NCI-H1105 treated with DMSO at 0.1 percent for 48 hours (cell line): ENCODE measurements around the gene CTNNBIP1.

Experiments
- DNase-seq: peaks from one replicate; lab custom pipeline; 2025; lab: John Stamatoyannopoulos, UW

The CTNNBIP1 gene

GRCh38 chr1:9877962-9878361, 32.1 kb downstream of the CTNNBIP1 start:
- no peak for DNase-seq

DNA sequence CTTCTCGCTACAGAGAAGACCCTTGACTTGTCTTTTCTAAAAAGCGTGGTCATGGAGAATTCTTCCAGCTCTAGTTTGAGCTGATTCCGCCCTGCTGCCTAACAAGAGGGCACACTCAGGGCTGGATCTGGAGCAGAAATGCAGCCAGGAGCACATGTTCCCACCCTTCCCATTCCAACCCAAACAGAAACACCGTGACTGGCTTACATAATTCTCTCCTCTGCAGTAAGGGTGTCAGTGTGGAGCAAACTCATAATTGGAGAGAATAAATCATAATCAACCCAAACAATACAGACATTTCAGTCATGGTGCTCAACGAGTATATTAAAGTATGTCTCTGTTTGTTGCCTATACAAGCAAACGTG, 34.5 kb downstream of the CTNNBIP1 start:
- DNase-seq: no peak

DNA sequence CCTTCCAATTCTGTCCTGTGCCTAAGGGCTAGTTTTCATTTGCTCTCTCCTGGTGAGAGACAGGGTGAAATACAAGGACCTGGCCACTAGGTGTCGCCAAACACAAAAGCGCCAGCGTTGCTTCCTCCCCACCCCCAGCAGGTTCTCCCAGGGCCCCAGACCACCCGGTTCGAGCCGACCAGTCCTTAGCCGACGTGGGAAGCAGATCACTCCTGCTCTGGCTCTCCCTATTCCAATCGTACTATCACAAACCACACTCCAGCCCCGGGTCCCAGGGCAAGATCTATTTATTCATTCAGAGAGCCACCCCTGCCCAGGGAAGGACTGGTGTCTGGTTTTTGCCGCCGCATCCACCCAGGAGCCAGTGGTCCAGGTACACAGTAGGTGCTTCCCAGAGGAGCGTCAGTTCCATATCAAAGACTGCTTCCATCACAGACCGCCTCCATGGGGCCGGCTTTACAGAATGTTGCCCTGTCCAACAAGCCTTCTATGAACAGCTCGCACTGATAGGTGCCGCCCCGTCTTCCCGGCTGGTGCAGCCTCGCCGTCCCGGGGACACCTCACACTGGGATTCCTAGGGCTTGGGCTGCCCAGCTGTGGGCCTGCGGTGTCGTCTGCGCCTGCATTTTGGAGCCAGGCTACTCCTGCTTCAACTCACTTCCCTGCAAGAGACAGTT, 35.0 kb downstream of the CTNNBIP1 start:
- DNase-seq: peak; percentile 74

GRCh38 chr1:9874412-9874811, 35.7 kb downstream of the CTNNBIP1 start:
- no peak for DNase-seq

- DNase-seq: no peak
These were observed 36.1 kb downstream of the CTNNBIP1 start for GRCh38 chr1:9873992-9874391.

- DNase-seq: no peak
These were observed 36.7 kb downstream of the CTNNBIP1 start for GRCh38 chr1:9873385-9873784.

GRCh38 chr1:9872430-9873165, 37.5 kb downstream of the CTNNBIP1 start:
- DNase-seq: no peak

GRCh38 chr1:9871707-9872425, 38.2 kb downstream of the CTNNBIP1 start:
- no peak for DNase-seq

DNA sequence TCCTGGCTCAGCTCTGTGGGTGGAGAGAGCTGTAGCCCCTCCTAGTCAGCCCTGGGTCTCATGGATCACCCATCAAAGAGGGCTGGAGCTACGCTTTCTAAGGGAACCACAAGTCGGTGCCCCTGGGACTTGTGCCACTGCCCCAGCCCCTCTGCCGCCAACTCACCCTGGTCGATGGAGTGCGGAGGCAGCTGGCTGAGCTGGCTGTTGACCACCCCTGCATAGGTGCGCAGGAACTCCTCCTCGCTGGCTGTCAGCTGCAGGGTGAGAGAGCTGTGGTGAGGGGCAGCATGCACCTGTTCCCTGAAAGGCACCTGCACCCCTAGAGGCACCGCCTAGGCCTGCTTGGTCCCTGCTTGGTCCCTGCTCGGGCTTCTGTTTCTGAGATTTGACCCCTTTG, 39.0 kb downstream of the CTNNBIP1 start:
- DNase-seq: no peak

DNA sequence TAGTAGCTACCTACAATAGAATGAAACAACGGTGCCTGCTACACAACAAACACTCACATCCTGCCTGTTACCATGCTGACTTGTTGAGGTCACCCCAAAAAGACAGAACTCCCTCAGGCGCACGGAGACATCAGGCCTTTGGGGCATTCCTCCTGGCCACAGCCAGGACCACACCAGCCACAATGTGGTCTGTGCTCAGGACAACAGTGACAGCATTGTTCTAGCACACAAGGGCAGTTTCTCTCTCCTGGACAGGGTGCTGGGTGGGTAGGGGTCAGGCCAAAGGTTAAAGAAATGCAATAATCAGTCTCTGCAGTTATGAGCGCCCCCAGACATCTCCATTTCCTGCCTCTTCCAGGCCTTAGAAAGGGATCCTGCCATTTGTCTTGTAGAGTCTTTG, 39.5 kb downstream of the CTNNBIP1 start:
- no peak for DNase-seq

DNA sequence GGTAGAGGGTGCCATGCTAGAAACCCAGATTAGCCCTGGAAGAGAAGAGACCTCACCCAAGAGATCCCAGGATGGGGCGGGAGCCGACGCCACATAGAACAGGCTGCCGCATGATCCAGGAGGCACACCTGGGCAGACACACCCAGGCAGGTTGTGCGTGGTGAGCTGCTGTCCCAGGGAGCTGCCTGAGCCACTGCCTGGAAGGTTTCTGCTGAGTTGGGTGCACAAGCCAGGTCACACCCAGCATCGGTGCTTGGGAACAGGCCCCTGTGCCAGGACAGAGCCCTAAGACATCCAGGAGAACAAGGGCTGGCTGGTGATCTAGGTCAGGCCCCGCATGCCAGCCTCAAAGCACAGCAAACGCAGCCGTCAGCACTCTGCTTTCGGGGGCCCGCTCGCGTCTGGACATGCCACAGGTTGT, 40.2 kb downstream of the CTNNBIP1 start:
- DNase-seq: no peak

- no peak for DNase-seq
These were observed 41.9 kb downstream of the CTNNBIP1 start for GRCh38 chr1:9868244-9868590.

DNA sequence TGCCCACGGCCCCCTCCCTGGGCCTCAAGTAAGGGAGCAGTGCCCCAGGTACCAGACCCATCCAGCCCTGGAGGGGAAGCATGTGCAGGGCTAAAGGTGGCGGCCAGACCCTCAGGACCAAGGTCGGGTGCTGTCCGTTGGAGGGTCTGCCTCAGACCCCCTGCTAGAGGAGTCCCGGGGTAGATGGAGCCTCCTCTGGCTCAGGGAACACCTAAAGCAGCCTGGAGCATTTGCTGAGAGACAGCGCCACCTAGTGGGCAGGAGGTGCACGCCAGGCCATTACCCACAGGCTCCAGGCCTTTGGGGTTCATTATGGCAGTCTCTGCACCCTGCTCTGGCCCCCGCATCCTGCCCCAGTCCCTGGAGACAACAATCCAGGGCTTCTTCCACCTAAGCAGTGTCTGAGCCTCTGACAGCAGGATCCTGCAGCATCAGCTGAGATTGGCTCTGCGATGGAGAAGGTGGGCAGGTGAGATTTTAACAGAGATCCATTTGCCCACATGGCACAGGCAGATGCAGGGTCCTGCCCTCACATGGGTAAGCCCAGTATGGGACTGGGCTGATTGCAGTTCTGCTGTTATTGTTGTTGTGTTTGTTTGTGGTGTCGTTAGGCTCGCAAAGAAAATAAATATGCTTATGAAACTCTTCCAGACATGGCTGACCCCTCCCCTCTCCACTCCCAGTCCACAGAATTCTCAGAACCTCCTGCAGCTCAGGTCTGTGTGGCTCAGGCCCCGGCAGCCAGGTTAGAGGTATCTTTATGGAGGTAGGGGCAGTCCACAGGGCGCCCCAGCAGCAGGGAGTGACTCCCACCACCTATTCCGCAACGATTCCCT, 42.4 kb downstream of the CTNNBIP1 start:
- DNase-seq: peak; percentile 66

- DNase-seq: no peak
These were observed 43.2 kb downstream of the CTNNBIP1 start for GRCh38 chr1:9866836-9867235.

GRCh38 chr1:9865724-9866123, 44.3 kb downstream of the CTNNBIP1 start:
- DNase-seq: no peak

GRCh38 chr1:9863371-9863770, 46.7 kb downstream of the CTNNBIP1 start:
- DNase-seq: no peak

DNA sequence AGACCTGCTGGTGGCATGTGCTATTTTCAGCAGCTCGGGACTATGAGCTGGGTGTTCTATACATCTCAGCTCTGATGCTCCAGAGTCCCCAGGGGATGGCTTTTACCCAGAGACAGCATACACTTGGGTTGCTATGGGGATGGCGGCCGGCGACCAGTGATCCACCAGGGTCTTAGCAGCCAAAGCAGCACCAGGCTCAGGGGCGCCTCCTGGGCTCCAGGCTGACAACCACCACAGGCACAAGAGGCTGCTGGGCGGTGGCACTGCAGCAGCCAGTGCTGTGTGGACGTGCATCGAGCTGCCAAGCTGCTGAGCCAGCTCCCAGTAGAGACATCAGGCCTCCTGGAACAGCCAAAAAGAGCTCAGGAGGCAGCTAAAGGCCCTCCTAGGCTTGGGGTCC, 48.7 kb downstream of the CTNNBIP1 start:
- no peak for DNase-seq

DNA sequence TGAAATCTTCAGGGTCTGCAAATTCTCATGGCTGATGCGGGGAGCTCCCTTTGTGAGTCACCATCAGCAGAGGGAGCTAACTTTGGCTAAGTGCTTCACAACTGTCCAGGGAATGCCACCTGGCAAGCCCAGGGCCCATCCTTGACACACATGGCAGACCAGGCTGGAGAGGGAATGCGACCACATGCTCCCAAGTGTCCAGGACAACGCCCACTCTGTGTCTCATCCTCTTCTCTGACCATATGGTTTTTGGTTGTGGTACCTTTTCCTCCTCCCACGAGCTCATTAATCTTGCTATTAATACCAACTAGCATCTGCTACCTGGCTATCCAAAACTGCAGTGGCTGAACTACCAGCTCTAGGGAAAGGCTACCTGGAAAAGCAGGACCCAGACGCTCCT, 49.2 kb downstream of the CTNNBIP1 start:
- no peak for DNase-seq

DNA sequence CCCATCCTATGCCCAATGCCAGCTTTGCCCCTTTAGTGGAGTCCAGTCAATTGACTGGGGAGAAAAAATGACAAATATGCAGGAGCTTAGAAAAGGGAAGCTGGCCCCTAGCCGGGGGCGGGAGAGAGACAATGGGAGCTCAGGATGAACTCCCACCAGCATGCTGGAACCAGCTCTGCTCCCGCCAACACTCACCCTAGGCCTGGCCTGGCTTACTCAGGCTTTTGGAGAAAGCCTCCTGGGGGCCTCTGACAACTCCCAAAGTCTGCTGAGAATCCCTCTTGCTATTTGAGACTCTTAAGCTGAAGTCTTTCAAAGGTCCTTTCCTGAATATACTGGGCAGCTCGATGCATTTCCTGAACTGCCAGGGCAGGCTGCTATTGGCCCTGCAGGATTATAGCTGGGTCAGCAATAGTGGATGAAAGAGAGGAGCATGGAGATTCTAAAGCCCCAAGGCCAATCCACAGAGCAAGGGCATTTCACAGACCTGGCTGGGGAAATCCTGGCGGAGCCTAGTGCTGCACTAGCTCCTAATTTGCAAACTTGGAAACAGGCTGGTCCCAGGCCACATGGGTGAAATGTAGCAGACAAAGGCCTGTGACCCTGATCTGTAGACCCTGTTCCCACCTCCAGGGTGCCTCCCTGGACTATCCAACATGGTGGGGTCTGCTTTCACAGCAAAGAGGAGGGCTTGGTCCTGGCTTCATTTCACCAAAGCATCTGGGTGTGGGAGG, 50.6 kb downstream of the CTNNBIP1 start:
- DNase-seq: no peak

DNA sequence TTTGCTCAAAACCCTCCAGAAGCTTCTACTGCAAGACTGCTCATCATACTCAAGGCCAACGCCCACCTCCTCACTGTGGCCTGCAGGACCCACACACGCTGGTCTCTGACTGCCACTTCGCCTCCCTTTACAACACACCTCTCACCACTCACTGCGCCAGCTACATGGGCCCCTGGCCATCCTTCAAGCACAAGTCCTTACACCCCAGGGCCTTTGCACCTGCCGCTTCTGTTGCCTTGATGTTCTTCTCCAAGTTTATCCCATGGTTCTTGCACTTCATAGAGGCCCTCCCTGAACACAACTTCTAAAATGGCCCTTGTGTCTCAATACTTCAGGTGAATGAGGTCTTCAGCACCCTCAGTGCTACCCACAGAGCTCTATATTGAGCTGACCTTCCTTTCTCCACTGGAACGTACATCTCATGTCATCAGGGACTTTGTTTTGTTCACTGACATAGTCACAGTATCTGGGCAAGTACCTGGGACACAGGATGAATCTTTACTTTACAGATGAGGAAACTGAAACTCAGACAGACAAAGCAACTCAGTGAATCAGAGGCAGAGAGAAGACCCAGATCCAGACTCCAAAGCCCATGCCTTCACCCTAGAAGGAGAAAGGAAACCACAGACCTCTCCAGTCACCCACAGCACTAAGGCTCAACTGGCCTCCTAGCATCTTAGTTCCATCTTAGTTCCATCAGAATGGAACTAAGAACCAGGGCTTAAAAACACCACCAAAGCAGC, 51.6 kb downstream of the CTNNBIP1 start:
- DNase-seq: no peak

GRCh38 chr1:9855186-9855585, 54.9 kb downstream of the CTNNBIP1 start:
- no peak for DNase-seq
